ENCODE data around the gene CASZ1.

DNA sequence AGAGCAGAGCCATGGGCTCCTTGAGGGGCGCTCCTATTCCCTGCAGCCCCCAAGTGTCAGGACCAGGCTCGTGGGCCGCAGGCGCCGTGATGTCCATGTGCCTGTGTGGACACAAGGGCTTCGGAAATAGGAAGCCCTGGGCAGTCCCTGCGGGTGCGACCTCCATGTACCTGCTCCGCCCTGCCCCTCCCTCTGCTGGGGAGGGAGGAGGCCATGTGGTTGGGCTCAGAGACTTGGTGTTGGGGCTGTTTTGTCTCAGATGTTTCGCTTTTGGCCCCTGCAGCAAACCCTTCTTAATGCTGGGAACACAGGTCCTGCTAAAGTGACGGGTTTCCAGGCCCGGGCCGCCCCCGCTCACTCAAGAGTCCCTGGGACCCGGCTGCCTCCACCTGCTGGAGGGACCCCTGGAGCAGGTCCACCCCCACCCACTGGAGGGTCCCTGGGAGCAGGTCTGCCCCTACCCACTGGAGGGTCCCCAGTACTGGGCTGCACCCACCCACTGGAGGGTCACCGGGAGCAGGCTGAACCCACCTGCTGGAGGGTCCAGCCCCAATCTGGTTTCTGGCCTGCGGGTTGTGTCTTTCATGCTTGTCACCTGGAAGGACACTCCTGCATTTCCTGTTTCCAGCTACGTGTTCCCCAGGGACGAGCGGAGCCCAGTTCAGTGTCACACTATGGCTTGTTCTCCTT is 165.2 kb downstream of the CASZ1 start:
- TF ChIP-seq, protein P1, sequence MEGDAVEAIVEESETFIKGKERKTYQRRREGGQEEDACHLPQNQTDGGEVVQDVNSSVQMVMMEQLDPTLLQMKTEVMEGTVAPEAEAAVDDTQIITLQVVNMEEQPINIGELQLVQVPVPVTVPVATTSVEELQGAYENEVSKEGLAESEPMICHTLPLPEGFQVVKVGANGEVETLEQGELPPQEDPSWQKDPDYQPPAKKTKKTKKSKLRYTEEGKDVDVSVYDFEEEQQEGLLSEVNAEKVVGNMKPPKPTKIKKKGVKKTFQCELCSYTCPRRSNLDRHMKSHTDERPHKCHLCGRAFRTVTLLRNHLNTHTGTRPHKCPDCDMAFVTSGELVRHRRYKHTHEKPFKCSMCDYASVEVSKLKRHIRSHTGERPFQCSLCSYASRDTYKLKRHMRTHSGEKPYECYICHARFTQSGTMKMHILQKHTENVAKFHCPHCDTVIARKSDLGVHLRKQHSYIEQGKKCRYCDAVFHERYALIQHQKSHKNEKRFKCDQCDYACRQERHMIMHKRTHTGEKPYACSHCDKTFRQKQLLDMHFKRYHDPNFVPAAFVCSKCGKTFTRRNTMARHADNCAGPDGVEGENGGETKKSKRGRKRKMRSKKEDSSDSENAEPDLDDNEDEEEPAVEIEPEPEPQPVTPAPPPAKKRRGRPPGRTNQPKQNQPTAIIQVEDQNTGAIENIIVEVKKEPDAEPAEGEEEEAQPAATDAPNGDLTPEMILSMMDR (IDR thresholded peaks at IDR 0.05) = no peak
- no peak for TF ChIP-seq EP300 (IDR thresholded peaks at IDR 0.05)
